Stimulated activated CD8-positive, alpha-beta memory T cell treated with anti-CD3 and anti-CD28 coated beads, Interleukin-4, amount 100 ng/mL, for 1 hour (primary cell): ENCODE data around the gene COBL.
"Not testable (repeated sequence)": the region's sequence is repeated elsewhere in the genome, so short reads cannot be mapped to it uniquely, and the experiment has no call there.

Source experiments
- DNase-seq, 2 donors: peaks; one replicate each; pipeline ENCODE4 v3.0.0-alpha.2; 2020; ENCODE audit warnings: low read depth in 2 of 2, low spot score in 1 of 2

COBL gene

GRCh38 chr7:51011710-51012350 lies 304.8 kb downstream of the COBL start:
- no peak for DNase-seq

GRCh38 chr7:51010534-51010933 lies 306.1 kb downstream of the COBL start:
- no peak for DNase-seq

GRCh38 chr7:51009716-51010496 lies 306.7 kb downstream of the COBL start:
- DNase-seq: no peak

GRCh38 chr7:51007551-51008505 lies 308.8 kb downstream of the COBL start:
- no peak for DNase-seq

- DNase-seq: no peak
Measured at GRCh38 chr7:51006483-51007235, 309.9 kb downstream of the COBL start.

- no peak for DNase-seq
Measured at GRCh38 chr7:51005074-51005473, 311.5 kb downstream of the COBL start.

GRCh38 chr7:51000956-51001355 lies 315.7 kb downstream of the COBL start:
- no peak for DNase-seq

GRCh38 chr7:50994753-50995319 lies 321.8 kb downstream of the COBL start:
- DNase-seq: no peak

GRCh38 chr7:50990214-50990613 lies 326.4 kb downstream of the COBL start:
- DNase-seq: not testable (repeated sequence)

- DNase-seq: no peak
Measured at GRCh38 chr7:50988988-50989387, 327.6 kb downstream of the COBL start.

- DNase-seq: no peak
Measured at GRCh38 chr7:50988465-50988864, 328.1 kb downstream of the COBL start.

- DNase-seq: no peak
Measured at GRCh38 chr7:50985096-50985495, 331.5 kb downstream of the COBL start.

- DNase-seq: no peak
Measured at GRCh38 chr7:50983850-50984249, 332.8 kb downstream of the COBL start.

GRCh38 chr7:50982626-50983025 lies 334.0 kb downstream of the COBL start:
- DNase-seq: no peak

GRCh38 chr7:50981743-50982142 lies 334.9 kb downstream of the COBL start:
- no peak for DNase-seq

GRCh38 chr7:50980411-50980810 lies 336.2 kb downstream of the COBL start:
- no peak for DNase-seq

- DNase-seq: no peak
Measured at GRCh38 chr7:50978633-50979215, 337.9 kb downstream of the COBL start.

- DNase-seq: no peak
Measured at GRCh38 chr7:50977421-50977820, 339.2 kb downstream of the COBL start.

GRCh38 chr7:50976064-50976463 lies 340.5 kb downstream of the COBL start:
- DNase-seq: no peak

GRCh38 chr7:50974240-50974639 lies 342.4 kb downstream of the COBL start:
- DNase-seq: no peak
